Measurements from ENCODE around the gene FBXL16.

Gene FBXL16

DNA sequence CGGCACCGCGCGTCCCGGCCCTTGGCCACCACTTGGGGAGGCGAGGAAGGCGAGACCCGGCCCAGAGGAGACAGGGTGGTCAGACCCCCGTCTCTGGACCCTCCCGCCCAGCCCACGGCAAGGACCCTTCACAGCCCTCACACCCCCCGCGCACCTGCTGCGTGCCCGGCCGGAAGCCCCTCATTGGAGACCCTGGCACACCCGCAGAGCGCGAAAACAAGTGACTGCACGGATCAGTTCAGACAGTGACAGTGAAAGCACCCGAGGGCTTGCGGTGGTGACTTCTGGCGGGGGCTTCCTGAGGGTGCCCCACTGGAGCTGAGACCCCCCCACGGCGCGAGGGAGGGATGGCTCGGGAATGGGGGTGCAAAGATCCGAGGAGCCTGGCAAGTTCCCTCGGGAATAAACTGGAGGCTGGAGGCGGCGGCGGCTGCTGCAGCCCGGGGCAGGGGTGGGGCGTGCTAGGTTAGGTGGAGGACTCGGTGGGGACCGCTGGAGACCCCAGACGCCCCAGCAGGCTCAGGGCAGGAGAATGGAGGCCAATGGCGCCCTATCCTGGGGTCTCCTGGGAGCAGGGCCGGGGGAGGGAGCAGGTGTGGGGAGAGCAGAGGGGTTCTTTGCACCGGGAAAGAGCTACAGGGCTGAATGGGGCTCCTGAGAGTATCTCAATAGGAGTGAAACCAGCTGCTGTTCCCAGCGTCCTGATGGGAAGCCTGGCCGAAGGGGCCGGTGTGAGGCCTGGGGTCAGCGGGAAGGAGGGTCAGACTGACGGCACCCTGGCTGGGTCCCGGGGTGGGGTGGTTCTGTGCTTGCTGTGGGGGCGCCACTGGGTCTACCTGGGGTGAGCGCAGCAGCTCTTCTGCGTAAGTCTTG is 824 bp upstream of the FBXL16 start:
- Histone ChIP-seq H3K36me3 (ENCODE audit: control insufficient read depth, low read length) (no peaks in the 10 kb centered on the region), H3K27me3 (ENCODE audit: control insufficient read depth, low read length) (peaks cover 71% of the 10 kb centered on the region), H3K9me3 (ENCODE audit: control insufficient read depth, insufficient read depth, low read length) (no peaks in the 10 kb centered on the region), H3K4me2 (ENCODE audit: low read length) (no peak overlapping the region), H3K4me3 (ENCODE audit: low read length) (no peak overlapping the region), H3F3A (ENCODE audit: control insufficient read depth, insufficient read depth) (no peaks in the 10 kb centered on the region), H4K20me1 (ENCODE audit: control insufficient read depth, insufficient read depth, low read depth, low read length) (0 out of 2 replicates have a peak, but pooled peaks cover 3% of the 10 kb centered on the region), H3K9me2 (replicated peaks; ENCODE audit: control insufficient read depth, low read length) (no peaks in the 10 kb centered on the region), H3K79me2 (ENCODE audit: control insufficient read depth, low read length) (no peaks in the 10 kb centered on the region), H3K27ac (ENCODE audit: low read depth, low read length) (no peak overlapping the region), H3K4me1 (ENCODE audit: control insufficient read depth, low read length) (peaks cover 1% of the 10 kb centered on the region; the same call in 1 of the 2 replicates)
- no peak for TF ChIP-seq EZH2phosphoT487 (IDR thresholded peaks at IDR 0.05; ENCODE audit: borderline replicate concordance, low read length)

DNA sequence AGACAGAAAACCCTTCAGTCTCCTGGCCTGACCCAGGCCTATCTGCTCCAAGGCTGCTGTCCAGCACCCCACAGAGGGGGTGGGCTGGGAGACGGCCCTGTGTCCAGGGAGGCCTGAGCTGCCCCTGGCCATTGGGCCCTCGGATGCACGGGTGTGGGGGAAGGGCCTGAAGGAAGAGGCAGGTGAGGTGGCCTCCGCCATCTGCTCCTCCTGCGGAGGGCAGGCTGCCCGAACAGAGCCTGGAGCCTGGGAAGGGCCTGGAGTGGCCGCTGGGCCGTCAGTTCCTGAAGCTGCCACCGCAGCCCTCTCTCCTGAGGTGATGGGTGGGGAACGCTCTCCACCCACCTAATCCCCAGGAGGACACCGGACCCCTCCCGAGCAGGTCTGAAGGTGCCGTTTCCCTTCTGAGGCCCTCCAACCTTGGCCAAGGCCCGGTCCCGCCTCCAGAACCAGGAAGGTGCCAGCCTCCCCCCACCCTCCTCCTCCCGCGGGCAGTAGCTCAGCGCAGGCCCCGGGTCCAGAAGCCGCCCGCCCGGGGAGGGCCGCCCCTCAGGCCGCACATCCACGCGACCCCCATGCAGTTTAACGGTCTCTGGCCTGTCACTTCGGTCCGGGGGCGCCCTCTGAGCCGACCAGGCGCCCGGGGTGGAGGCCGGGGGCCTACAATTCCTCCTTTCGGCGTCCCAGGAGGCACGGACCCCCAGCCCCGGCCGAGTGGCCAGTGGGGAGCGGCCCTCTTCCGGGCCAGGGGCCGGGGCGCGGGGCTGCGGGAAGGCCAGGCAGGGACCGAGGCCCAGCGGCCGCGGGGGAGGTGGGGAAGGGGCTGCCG is 835 bp downstream of the FBXL16 start:
- no peaks in the 10 kb centered on the region for H3K9me2 ChIP-seq (replicated peaks; ENCODE audit: control insufficient read depth, low read length)
- no peak overlapping the region for H3K4me3 ChIP-seq (ENCODE audit: low read length)

DNA sequence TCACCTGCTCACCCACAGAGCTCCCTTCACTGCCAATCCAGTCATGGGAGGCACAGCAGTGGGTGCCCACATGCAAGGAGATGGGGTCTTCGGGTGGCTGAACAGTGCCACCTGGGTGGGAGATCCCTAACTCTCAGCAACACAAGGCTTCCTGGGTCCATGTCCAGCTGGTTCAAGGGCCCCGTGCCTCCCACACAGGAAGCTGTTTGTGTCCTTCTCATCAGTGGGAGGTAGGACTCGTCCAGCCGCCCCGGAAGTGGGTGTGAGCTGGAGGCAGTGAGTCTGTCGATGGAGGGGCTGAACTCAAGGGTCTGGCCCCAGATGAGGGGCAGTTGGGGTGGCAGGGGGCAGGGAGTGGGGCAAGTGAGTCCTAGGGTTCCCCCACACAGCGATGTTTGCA is 1.6 kb downstream of the FBXL16 start:
- Histone ChIP-seq H4K20me1 (ENCODE audit: control insufficient read depth, insufficient read depth, low read depth, low read length) (no peaks in the 10 kb centered on the region), H3K4me3 (ENCODE audit: low read length) (no peak overlapping the region), H3K4me2 (ENCODE audit: low read length) (no peak overlapping the region), H3K36me3 (ENCODE audit: control insufficient read depth, low read length) (no peaks in the 10 kb centered on the region), H3K27ac (ENCODE audit: low read depth, low read length) (no peak overlapping the region), H3K4me1 (ENCODE audit: control insufficient read depth, low read length) (no peaks in the 10 kb centered on the region), H3K9me3 (ENCODE audit: control insufficient read depth, insufficient read depth, low read length) (no peaks in the 10 kb centered on the region), H3K79me2 (ENCODE audit: control insufficient read depth, low read length) (no peaks in the 10 kb centered on the region), H3K27me3 (ENCODE audit: control insufficient read depth, low read length) (peaks cover 65% of the 10 kb centered on the region), H3F3A (ENCODE audit: control insufficient read depth, insufficient read depth) (no peaks in the 10 kb centered on the region), H3K9me2 (replicated peaks; ENCODE audit: control insufficient read depth, low read length) (no peaks in the 10 kb centered on the region)
- TF ChIP-seq CTCF (IDR thresholded peaks at IDR 0.05; ENCODE audit: low read depth, low read length, poor library complexity, severe bottlenecking) (no peak), EZH2phosphoT487 (IDR thresholded peaks at IDR 0.05; ENCODE audit: borderline replicate concordance, low read length) (no peak)

More for the DNA sequence above, 835 bp downstream of the FBXL16 start:
- no peaks in the 10 kb centered on the region for H3K9me3 ChIP-seq (ENCODE audit: control insufficient read depth, insufficient read depth, low read length)
- no peaks in the 10 kb centered on the region for H3K4me1 ChIP-seq (ENCODE audit: control insufficient read depth, low read length)
- no peaks in the 10 kb centered on the region for H3K36me3 ChIP-seq (ENCODE audit: control insufficient read depth, low read length)
- no peaks in the 10 kb centered on the region for H3F3A ChIP-seq (ENCODE audit: control insufficient read depth, insufficient read depth)
- no peaks in the 10 kb centered on the region for H4K20me1 ChIP-seq (ENCODE audit: control insufficient read depth, insufficient read depth, low read depth, low read length)
- no peak overlapping the region for H3K4me2 ChIP-seq (ENCODE audit: low read length)
- TF ChIP-seq EZH2phosphoT487 (IDR thresholded peaks at IDR 0.05; ENCODE audit: borderline replicate concordance, low read length), result no peak
- TF ChIP-seq CTCF (IDR thresholded peaks at IDR 0.05; ENCODE audit: low read depth, low read length, poor library complexity, severe bottlenecking), result no peak
- peaks cover 71% of the 10 kb centered on the region for H3K27me3 ChIP-seq (ENCODE audit: control insufficient read depth, low read length)
- H3K79me2 ChIP-seq (ENCODE audit: control insufficient read depth, low read length), result no peaks in the 10 kb centered on the region
- H3K27ac ChIP-seq (ENCODE audit: low read depth, low read length), result no peak overlapping the region
